DOHH2 (cell line): ENCODE results near the gene AP3B2.

Source experiments
- H3F3A ChIP-seq: fragments of 200-600 bp; sonication (generic), shearing (Covaris generic); 2 replicates; pipeline ENCODE4 v1.6.0; 2016; ENCODE audit warnings: antibody characterized with exemption, mild to moderate bottlenecking; ENCODE audit not compliant: control insufficient read depth, insufficient read depth
- H3K27ac ChIP-seq: fragments of 200-600 bp; sonication (generic); 2 replicates; pipeline ENCODE4 v1.5.1; 2014; ENCODE audit warnings: low read depth, mild to moderate bottlenecking, low read length, moderate library complexity
- H3K27me3 ChIP-seq: fragments of 200-600 bp; sonication (generic); 2 replicates; pipeline ENCODE4 v1.6.1; 2014; ENCODE audit warnings: mild to moderate bottlenecking, low read length, mixed read lengths; ENCODE audit not compliant: control insufficient read depth
- H3K36me3 ChIP-seq: fragments of 200-600 bp; sonication (generic); 2 replicates; pipeline ENCODE4 v1.6.1; 2014; ENCODE audit warnings: mild to moderate bottlenecking, low read length, moderate library complexity, mixed read lengths; ENCODE audit not compliant: control insufficient read depth
- H3K4me1 ChIP-seq: fragments of 200-600 bp; sonication (generic); 2 replicates; pipeline ENCODE4 v1.6.1; 2014; ENCODE audit warnings: mild to moderate bottlenecking, low read length, mixed read lengths; ENCODE audit not compliant: control insufficient read depth
- H3K4me2 ChIP-seq: fragments of 200-600 bp; sonication (generic); 2 replicates; pipeline ENCODE4 v1.6.0; 2014; ENCODE audit warnings: mild to moderate bottlenecking, low read length, moderate library complexity
- H3K4me3 ChIP-seq: fragments of 200-600 bp; sonication (generic); 2 replicates; pipeline ENCODE4 v1.5.1; 2014; ENCODE audit warnings: mild to moderate bottlenecking, low read length, mixed read lengths
- H3K79me2 ChIP-seq: fragments of 200-600 bp; sonication (generic); 2 replicates; pipeline ENCODE4 v1.6.1; 2014; ENCODE audit warnings: mild to moderate bottlenecking, low read length, mixed read lengths; ENCODE audit not compliant: control insufficient read depth
- H3K9me2 ChIP-seq: fragments of 200-600 bp; sonication (generic); replicated peaks from 2 replicates; pipeline ENCODE4 v1.6.1; 2014; ENCODE audit warnings: mild to moderate bottlenecking, low read length, mixed read lengths; ENCODE audit not compliant: control insufficient read depth
- H3K9me3 ChIP-seq: fragments of 200-600 bp; sonication (generic); 2 replicates; pipeline ENCODE4 v1.6.1; 2014; ENCODE audit warnings: antibody characterized with exemption, low read length, mixed read lengths; ENCODE audit not compliant: control insufficient read depth, insufficient read depth
- H4K20me1 ChIP-seq: fragments of 200-600 bp; sonication (generic); 2 replicates; pipeline ENCODE4 v1.6.0; 2014; ENCODE audit warnings: low read depth, mild to moderate bottlenecking, antibody characterized with exemption, low read length, moderate library complexity; ENCODE audit not compliant: control insufficient read depth, insufficient read depth
- EZH2phosphoT487 ChIP-seq: fragments of 200-600 bp; sonication (generic); IDR thresholded peaks from 2 replicates; pipeline ENCODE4 v1.6.1; 2017; ENCODE audit warnings: borderline replicate concordance, mild to moderate bottlenecking, antibody characterized with exemption, low read length, moderate library complexity, mixed read lengths
- TF ChIP-seq, protein P1 (sequence below): fragments of 200-600 bp; sonication (generic); IDR thresholded peaks from one replicate; pipeline ENCODE4 v1.5.1; 2014; ENCODE audit warnings: antibody characterized with exemption, mild to moderate bottlenecking, low read depth, low read length; ENCODE audit not compliant: poor library complexity, severe bottlenecking

The AP3B2 gene

GRCh38 chr15:82742134-82742533 lies 32.5 kb upstream of the AP3B2 start:
- Histone ChIP-seq H4K20me1 (no peaks in the 10 kb centered on the region), H3K36me3 (no peaks in the 10 kb centered on the region), H3K4me1 (no peaks in the 10 kb centered on the region), H3F3A (no peaks in the 10 kb centered on the region), H3K4me2 (no peak overlapping the region), H3K79me2 (no peaks in the 10 kb centered on the region), H3K27ac (no peak overlapping the region), H3K27me3 (no peaks in the 10 kb centered on the region), H3K9me2 (no peaks in the 10 kb centered on the region), H3K9me3 (no peaks in the 10 kb centered on the region), H3K4me3 (no peak overlapping the region)
- TF ChIP-seq EZH2phosphoT487, result no peak
- TF ChIP-seq, protein P1, sequence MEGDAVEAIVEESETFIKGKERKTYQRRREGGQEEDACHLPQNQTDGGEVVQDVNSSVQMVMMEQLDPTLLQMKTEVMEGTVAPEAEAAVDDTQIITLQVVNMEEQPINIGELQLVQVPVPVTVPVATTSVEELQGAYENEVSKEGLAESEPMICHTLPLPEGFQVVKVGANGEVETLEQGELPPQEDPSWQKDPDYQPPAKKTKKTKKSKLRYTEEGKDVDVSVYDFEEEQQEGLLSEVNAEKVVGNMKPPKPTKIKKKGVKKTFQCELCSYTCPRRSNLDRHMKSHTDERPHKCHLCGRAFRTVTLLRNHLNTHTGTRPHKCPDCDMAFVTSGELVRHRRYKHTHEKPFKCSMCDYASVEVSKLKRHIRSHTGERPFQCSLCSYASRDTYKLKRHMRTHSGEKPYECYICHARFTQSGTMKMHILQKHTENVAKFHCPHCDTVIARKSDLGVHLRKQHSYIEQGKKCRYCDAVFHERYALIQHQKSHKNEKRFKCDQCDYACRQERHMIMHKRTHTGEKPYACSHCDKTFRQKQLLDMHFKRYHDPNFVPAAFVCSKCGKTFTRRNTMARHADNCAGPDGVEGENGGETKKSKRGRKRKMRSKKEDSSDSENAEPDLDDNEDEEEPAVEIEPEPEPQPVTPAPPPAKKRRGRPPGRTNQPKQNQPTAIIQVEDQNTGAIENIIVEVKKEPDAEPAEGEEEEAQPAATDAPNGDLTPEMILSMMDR, result no peak

DNA sequence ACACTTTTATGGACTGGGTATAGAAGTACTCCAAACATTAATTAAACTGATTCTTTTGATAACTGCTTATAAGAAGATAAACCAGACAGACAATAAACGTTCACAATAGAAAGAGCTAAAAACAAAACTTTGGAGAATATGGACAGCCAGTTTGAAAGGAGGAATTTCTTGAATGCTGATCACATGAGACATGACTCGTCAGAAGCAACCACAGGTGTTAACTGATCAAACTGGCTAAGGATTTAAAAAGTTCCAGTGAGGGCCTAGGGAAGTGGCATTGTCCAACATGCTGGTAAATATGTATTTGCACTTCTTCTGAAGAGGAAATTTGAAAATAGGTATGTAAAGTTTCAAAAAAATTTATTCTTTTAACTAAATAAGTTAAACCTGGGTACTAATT lies 29.4 kb upstream of the AP3B2 start:
- H3K4me2 ChIP-seq, result no peak overlapping the region
- H4K20me1 ChIP-seq, result no peaks in the 10 kb centered on the region
- no peak overlapping the region for H3K4me3 ChIP-seq
- H3K36me3 ChIP-seq, result no peaks in the 10 kb centered on the region
- H3K9me3 ChIP-seq, result no peaks in the 10 kb centered on the region
- H3K79me2 ChIP-seq, result no peaks in the 10 kb centered on the region
- no peaks in the 10 kb centered on the region for H3K27me3 ChIP-seq
- H3K27ac ChIP-seq, result no peak overlapping the region
- TF ChIP-seq EZH2phosphoT487, result no peak
- TF ChIP-seq, protein P1, result no peak
- H3K9me2 ChIP-seq, result no peaks in the 10 kb centered on the region
- no peaks in the 10 kb centered on the region for H3K4me1 ChIP-seq
- H3F3A ChIP-seq, result no peaks in the 10 kb centered on the region

- H3K27me3 ChIP-seq, result no peaks in the 10 kb centered on the region
- no peaks in the 10 kb centered on the region for H3F3A ChIP-seq
- no peaks in the 10 kb centered on the region for H4K20me1 ChIP-seq
- H3K79me2 ChIP-seq, result no peaks in the 10 kb centered on the region
- no peak overlapping the region for H3K4me3 ChIP-seq
- no peaks in the 10 kb centered on the region for H3K36me3 ChIP-seq
- no peaks in the 10 kb centered on the region for H3K4me1 ChIP-seq
- no peaks in the 10 kb centered on the region for H3K9me3 ChIP-seq
- H3K9me2 ChIP-seq, result no peaks in the 10 kb centered on the region
- no peak overlapping the region for H3K4me2 ChIP-seq
- TF ChIP-seq, protein P1, result no peak
- no peak for TF ChIP-seq EZH2phosphoT487
- H3K27ac ChIP-seq, result no peak overlapping the region
Measured at GRCh38 chr15:82737975-82738374, 28.3 kb upstream of the AP3B2 start.

- no peaks in the 10 kb centered on the region for H3K27me3 ChIP-seq
- H3K9me3 ChIP-seq, result no peaks in the 10 kb centered on the region
- H3F3A ChIP-seq, result no peaks in the 10 kb centered on the region
- TF ChIP-seq, protein P1, result no peak
- no peak for TF ChIP-seq EZH2phosphoT487
- H3K9me2 ChIP-seq, result no peaks in the 10 kb centered on the region
- H3K4me1 ChIP-seq, result no peaks in the 10 kb centered on the region
- H4K20me1 ChIP-seq, result no peaks in the 10 kb centered on the region
- H3K4me2 ChIP-seq, result no peak overlapping the region
- no peaks in the 10 kb centered on the region for H3K36me3 ChIP-seq
- H3K4me3 ChIP-seq, result no peak overlapping the region
- no peak overlapping the region for H3K27ac ChIP-seq
- H3K79me2 ChIP-seq, result no peaks in the 10 kb centered on the region
Measured at GRCh38 chr15:82731527-82731926, 21.9 kb upstream of the AP3B2 start.
